Measurements from ENCODE around the gene TMEM181.
"Not testable (repeated sequence)": the region's sequence is repeated elsewhere in the genome, so short reads cannot be mapped to it uniquely, and the experiment has no call there.

The TMEM181 gene

DNA sequence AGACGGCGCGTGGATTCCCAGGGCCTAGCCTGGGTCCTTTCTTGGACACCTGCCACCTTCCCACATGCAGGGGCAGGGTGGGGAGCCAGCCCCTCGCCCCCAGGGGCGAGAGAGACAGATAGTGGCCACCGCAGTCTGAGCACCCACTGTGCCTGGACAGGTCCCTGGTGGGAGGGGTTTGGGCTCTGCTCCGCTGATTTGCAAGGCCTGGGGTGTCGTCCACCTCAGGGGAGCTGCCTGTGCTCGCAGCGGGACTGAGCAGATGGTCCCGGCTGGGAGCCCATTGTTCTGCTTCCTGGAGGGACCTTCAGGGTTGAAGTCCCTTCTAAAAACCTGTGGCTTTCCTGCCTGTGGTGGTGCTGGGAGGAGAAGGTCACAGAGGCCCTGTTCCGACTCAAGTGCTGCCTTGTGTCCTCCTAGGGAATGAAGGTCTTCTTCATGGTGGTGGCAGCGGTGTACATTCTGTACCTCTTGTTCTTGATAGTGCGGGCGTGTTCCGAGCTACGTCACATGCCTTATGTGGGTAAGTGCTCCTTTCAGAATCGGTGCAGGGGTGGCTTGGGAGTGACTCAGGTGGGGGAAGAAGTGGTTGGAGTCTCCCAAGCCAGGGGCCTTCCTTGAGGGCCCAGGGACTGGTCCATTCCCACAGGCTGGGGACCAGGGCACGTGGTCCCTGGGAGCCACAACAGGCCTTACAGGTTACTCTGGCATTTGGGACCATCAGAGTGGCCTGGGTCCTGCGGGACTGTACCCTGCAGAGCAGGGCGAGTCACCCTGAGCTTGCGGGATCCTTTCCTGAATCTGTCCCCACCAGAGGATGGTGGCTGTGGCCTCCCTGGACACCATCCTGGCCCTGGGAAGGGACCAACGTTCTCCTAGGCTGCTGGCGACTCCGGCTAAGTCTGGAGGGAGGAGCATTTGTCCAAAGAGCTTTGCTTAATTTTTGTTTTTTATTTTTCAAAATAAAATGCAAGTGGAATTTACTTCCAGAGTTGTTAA is 65.1 kb downstream of the TMEM181 start:
- no peak for DNase-seq

- no peak for DNase-seq
Observed at GRCh38 chr6:158625881-158626305, 66.0 kb downstream of the TMEM181 start.

DNA sequence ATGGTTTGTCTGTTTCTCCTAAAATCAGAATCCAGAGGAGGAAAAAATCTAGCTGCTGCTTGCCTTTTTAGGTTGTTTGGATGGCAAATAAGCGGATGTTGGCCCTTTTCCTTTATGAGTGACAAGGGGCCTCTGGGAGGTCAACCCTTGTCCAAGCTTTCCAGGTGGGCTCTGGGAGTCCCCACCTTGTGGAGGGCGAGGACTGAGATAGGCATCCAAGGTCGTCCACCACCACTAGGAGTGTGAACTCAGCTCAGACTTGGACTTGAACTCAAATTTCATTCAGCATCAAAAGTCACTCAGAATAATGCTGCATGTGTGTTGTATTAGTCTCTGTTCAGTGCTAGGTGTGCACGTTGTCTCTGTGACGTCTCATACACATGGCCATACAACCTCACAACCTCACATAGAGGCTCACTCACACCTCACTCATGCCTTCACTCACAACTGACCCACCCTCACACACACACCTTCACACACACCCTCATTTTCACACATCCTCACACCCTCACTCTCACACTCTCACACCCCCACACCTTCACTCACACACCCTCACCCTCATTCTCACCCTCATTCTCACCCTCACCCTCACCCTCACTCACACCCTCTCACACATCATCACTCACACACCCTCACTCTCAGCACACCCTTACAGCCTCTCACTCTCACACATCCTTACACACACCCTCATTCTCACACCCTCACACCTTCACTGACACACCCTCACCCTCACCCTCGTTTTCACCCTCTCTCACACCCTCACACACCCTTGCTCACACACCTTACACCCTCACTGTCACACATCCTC is 66.7 kb downstream of the TMEM181 start:
- no peak for DNase-seq

DNA sequence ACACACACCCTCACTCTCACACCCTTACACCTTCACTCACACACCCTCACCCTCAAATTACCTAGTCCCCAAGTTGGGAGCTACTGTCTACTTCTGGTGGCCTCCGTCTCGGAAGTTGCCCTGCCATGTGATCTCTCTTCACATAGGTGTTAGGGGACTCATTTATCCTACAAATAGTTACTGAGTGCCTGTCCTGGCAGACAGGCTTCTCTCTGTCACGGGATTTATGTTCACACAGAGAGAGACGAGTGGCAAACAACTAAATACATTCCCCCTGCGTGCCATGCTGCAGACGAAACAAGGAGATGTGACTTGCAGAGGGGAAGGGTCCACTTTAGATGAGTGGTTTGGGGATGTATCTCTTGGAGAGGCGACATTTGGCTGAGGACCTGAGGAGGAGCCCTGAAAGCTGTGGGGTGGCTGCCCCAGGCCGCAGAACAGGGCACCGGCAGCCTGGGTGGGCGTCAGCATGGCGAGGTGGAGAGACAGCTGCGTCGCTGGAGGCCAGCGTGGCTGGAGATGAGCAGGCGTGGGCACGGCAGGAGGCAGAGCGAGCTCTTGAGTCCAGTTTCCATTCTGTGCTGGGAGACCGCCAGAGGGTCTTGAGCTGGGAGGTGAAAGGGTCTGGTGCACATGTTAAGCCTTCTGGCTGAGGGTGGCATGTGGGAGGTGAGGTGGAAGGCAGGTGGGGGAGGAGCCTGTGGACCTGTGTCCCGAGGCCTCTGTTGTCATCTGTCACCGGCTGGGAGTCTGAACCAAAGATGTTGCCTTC is 67.5 kb downstream of the TMEM181 start:
- no peak for DNase-seq

DNA sequence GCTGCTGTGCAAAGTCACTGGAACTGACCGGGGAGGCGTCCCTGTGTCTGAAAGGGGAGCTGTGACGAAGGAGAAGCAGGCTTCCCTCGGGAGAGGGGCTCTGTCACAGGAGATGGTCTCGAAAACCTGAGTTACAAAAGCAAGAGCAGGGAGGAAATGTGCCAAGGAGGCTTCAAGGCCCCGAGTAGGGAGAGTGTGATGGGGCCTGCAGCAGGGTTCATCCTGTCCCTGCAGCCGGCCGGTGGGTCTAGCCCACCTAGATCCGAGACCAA is 68.0 kb downstream of the TMEM181 start:
- DNase-seq: no peak

GRCh38 chr6:158628542-158628941 is 68.7 kb downstream of the TMEM181 start:
- no peak for DNase-seq

GRCh38 chr6:158629367-158630221 is 69.7 kb downstream of the TMEM181 start:
- no peak for DNase-seq

- DNase-seq: no peak
Observed at GRCh38 chr6:158630938-158631616, 71.2 kb downstream of the TMEM181 start.

DNA sequence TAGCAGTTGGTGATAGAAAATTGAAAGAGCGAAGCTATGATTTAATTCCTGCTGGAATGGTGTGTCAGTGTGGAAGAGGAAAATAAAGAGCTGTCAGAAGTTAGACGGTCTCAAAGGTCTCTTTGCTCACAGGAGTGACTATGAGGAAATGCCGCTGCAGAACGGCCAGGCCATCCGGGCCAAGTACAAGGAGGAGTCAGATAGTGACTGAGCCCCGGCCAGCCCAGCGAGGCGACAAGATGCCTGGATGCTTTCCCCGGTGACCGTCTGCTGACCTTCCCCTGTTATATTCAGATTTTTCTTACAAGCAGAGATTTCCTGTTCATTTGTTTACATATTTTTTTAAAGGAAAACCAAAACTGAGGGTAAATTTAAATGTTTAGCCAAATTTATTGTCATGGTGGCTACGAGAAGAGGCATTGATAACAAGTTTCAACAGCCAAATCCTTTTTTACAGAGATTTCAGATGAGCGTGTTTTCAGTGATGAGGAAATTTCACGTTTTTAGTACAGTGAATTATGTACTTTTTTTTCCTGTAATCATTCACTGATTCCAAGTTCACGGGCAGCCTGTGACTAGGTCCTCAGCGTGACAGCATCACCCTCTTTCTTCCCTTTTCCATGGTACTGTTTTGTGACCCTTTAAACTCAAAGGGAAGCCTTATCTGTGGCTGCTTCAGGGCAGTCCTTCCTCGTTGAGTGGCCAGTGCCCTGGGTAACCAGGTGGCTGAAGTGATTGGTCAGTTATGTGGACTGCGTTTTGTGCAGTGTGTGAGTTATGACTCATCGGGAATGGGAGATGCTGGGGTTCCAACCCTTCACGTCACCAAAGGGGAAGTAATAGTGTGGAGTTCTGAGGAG is 72.0 kb downstream of the TMEM181 start:
- peak; percentile 43 for DNase-seq

GRCh38 chr6:158632538-158633119 is 72.7 kb downstream of the TMEM181 start:
- not testable (repeated sequence) for DNase-seq

- no peak for DNase-seq
Observed at GRCh38 chr6:158633127-158633526, 73.2 kb downstream of the TMEM181 start.

DNA sequence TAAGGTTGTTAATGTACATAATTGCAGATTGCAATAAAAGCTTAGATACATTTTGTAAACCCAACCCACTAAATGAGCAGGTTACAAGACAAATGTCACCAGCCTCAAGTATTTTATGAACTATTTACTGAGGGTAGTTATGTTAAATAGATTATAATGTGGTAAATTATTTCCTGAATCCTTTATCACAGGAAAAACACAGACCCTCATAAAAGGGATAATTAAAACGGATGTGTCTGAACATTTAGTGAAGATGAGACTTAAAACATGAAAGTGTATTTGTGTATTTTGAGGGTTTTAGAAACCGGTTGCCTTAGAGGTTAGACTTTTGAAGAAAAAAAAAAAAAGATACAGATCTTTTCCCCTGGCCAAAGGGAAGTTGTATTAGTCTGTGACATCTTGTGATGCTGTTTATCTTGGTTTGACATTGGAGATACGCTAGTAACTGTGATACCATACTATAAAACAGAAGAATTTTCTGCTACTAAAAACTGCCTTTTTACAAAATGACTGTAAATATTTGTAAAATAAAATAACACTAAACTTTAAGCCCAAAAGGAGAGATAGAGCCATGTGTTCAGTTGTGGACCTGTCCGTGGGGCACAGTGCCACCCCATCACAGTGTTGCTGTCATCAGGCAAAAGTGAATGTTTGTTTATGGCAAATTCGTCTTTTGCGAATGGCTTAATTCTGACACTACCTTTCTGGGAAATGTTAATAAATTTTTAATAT is 75.0 kb downstream of the TMEM181 start:
- DNase-seq: no peak

- no peak for DNase-seq
Observed at GRCh38 chr6:158635427-158636073, 75.7 kb downstream of the TMEM181 start.

DNA sequence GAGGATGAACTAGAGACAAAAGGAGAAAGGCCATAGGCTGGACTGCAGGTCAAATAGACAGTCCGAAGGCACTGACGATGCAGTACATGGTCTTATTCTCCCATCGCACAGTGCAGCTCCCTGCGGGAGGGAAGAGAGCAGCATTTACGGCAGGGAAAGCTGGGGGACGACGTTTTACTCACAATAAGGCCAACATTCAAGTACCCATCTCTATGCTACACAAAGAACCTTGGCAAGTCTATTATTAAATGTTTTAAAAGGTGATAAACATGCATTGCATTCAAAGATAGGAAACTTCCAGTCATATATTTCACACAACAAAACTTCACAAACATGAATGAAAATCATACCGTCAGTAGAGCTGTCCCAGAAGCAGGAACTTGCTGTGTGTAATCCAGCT is 76.9 kb downstream of the TMEM181 start:
- no peak for DNase-seq

- peak; percentile 33 for DNase-seq
Observed at GRCh38 chr6:158638324-158638854, 78.5 kb downstream of the TMEM181 start.

DNA sequence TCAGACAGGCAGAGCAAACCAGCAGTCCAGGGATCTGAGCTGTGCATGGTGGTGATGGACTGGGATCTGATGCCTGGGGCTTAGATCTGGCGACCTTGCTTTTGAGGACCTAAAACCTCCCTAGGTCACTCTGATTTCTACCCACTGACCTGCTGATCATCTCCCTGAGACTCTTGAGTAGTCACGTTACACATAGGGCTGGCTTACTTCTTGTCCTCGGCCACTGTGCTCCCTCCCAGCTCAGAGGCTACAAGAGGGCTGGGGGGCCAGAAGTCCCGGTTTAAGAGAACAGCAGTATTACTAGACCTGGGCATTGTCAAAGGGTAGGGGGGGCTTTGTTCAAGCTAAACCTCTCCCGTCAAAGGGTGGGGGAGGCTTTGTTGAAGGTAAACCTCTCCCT is 79.2 kb downstream of the TMEM181 start:
- DNase-seq: no peak

DNA sequence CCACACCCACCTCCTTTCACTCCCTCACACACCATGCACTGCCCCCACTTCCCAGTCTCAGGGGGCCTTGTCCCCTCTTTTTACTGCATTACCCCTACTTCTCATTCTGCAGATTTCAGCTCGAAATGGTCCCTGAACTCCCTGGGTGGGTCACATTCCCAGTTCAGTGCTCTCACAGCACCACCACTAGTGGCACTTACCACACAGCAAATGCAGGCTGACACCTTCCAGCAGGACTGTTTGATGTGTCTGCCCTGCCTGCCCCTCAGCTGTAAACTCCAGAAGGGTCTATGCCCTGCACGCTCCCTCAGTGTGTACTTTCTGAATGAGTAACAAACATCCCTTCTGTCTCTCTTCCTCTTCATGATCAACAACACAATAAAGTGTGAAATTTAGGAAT is 80.6 kb downstream of the TMEM181 start:
- DNase-seq: no peak

DNA sequence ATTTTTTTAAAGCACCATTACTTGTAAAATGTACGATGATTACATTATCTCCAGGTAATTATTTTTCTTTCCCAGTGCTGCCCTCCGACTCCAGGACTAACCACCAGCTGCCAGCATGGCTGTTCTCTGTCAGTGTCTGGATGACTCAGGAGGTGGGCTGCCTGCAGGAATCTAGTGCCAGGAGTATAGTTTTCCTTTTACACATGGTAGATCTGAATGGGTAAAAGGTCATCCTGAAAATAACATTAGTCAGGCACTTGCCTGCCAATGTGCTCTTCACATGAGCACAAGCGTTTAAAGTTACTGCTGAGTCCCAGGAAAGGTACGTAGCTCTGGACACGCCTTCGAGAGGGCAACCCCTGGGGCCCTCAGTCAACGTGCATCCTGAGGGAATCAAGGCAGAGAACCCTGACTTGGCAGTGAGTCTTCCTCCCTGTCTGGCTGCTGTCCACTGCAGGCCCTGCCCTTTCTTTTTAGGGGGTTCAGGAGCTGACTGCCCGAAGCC is 82.3 kb downstream of the TMEM181 start:
- DNase-seq: no peak

All from hematopoietic multipotent progenitor cell treated with erythropoietin and hydrocortisone succinate and interleukin-3 and kit ligand, for 8 days (in vitro differentiated cells).